GM18870 (cell line): Measurements from ENCODE around the gene NR2F1.
"Not testable (repeated sequence)": the region's sequence is repeated elsewhere in the genome, so short reads cannot be mapped to it uniquely, and the experiment has no call there.

ENCODE experiments used
- ATAC-seq: cut with Tn5 transposase; IDR thresholded peaks from one replicate; pipeline ENCODE4 v1.9.1; 2021; ENCODE audit warnings: moderate library complexity; ENCODE audit not compliant: unreplicated experiment

Gene NR2F1

DNA sequence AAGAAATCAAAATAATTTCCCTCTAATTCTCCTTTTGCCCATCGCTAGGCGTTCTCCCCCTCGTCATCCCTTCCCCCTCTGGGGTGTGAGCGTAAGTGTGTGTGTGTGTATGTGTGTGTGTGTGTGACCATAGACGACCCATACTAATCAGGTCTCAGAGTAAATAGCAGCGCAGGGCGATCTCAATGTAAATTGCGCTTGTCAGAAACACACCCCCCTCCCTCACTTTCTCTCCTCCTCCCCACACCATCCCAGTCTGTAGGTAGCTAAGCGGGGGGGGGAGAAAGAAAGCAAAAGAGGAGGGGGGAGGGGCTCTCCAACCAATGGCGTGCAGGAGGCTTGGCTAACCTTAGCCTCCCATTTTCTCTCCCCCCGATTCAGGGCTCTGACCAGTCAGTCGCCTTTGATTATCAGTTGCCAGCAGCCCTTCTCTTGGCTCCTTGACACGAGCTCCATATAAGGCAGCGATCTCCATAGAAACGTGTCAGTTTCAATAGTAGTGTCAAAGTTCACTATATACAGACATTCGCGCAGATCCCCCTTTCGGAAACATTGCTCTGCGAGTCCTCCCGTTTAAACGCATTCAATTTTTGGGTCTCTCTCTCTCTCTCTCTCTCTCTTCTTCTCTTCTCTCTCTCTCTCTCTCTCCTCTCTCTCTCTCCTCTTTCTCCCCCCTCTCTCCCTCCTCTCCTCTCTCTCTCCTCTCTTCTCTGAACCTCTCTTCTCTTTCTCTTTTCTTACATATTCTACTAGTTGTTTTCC is at the start of gene NR2F1:
Gene NR2F1 (plus strand): TSS at position 546 of the 762 bp plus-strand sequence. CDS start 1,802 bp downstream, outside the sequence.
- no peak for ATAC-seq

GRCh38 chr5:93545872-93546271 is 37.1 kb upstream of the NR2F1 start:
- ATAC-seq, result no peak

- not testable (repeated sequence) for ATAC-seq
Measured at GRCh38 chr5:93549594-93549993, 33.4 kb upstream of the NR2F1 start.

- ATAC-seq, result no peak
Measured at GRCh38 chr5:93557021-93557604, 25.9 kb upstream of the NR2F1 start.

DNA sequence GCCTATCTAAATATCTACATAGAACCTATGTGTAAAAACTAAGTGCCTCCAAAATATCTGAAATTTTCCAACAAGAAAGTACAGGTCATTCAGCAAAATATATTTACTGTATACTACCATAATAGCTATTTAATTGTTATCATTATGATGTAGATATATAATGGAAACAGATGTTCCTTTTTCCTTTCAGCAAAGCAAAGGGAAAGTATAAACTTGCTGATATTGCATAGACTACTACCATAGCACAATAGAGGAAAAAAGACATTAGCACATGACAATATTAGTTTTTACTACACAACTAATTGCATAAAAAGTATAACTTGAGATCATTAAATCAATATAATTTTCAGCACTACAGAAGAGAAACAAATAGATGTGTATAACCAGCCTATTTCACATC is 16.9 kb upstream of the NR2F1 start:
- no peak for ATAC-seq

GRCh38 chr5:93567424-93567823 is 15.6 kb upstream of the NR2F1 start:
- no peak for ATAC-seq

DNA sequence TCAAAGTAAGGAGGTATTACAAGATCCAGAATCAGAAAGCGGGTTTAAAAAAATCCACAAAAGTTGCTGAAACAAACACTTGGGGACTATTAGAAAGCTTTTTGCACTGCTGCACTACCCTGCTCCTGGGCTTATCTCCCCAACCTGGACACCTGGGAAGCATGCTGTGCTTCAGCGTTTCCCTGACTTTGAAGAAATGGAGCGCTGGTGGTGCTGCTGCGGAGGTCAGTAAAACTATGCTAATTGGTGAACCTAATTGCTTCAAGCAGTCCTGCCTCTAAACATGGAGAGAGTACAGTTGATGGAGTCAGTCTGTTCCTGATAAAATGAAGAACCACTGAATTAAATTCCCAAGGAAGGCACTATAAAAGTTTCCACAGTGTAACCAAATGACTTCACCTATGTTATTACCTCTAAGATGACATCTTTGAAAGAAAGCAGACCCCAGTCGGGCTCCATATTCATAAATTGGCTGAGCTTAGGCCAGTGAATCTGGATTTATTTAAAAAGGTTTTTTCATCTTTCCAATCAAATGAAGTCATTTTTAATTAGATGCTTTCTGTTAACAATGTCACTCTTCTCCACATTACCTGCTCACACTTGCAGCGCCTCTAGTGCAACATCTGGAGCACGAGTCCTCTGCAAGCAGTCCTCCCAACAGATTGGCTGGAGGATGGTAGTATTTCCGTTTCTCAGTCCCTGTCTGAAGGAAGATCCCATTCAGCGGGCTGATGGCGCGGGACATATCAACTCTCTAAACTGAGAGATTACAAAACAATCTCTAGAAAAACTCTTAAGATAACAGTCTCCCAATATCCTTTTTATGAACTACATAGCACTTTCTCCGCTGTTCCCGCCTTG is 13.5 kb upstream of the NR2F1 start:
- ATAC-seq, result no peak

GRCh38 chr5:93570294-93571113 is 12.5 kb upstream of the NR2F1 start:
- ATAC-seq, result no peak

- ATAC-seq, result no peak
Measured at GRCh38 chr5:93571114-93571949, 11.7 kb upstream of the NR2F1 start.

- ATAC-seq, result no peak
Measured at GRCh38 chr5:93572101-93572607, 10.9 kb upstream of the NR2F1 start.

- ATAC-seq, result no peak
Measured at GRCh38 chr5:93572608-93573353, 10.2 kb upstream of the NR2F1 start.

- no peak for ATAC-seq
Measured at GRCh38 chr5:93573354-93574351, 9.4 kb upstream of the NR2F1 start.

GRCh38 chr5:93574491-93575305 is 8.3 kb upstream of the NR2F1 start:
- no peak for ATAC-seq

GRCh38 chr5:93575461-93576414 is 7.3 kb upstream of the NR2F1 start:
- ATAC-seq, result no peak

DNA sequence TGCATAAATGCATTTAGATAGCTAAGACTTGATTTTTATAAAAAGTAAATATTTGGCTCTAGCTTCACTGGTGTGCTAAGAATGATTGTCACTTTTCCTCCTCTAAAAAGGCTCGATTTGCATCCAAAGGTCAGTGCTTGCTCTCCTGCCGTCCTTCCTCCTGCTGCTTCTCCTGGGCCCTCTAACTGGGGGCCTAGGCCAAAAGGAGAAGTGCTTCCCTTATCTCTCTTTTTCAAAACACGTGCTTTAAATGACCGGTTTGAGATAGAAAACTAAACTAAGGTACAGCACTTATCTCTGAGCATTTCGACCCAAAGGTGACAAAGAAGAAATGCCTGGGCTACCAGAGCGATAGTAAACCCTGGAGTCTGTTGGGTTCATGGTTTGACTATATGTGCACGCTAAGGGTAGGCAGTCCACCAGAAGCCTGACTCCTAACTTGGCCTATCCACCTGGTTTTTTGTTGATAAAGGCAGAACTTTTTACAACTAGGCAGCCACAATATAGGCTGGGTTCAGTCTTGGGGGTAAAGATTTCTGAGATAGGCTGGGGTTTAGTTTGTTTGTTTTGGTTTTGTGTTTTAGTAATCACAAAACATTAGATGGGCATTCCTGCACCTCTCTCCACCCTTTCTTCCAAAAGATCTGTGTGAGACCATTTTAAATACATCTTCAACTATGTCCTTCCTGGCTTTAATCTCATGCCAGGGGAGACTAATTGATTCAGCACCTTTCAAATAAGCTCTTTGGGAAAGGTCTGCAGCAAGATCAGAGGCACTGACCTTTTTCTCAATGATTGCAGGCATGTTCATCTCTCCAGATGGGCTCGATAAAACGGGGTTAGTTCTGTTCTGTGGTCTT is 5.8 kb upstream of the NR2F1 start:
- no peak for ATAC-seq
